ENCODE data around the gene ENTPD1. TPM values are rescaled to one million over a fixed set of nuclear protein-coding genes. Genes with fewer than 3 reads are reported as not detected.

The ENTPD1 gene
- total RNA-seq, 1 experiment from 2014 or later, result not detected

GRCh38 chr10:95835911-95836310 lies 79.9 kb downstream of the ENTPD1 start:
- POLR2A ChIA-PET (ENCODE audit: unreplicated experiment), result no interaction called here
- Histone ChIP-seq H3K27ac (no peak overlapping the region), H4K20me1 (ENCODE audit: insufficient read depth) (no peaks in the 10 kb centered on the region), H3K4me2 (no peak overlapping the region), H2AFZ (no peak overlapping the region), H3K9me2 (ENCODE audit: insufficient read depth) (no peaks in the 10 kb centered on the region), H3F3A (ENCODE audit: insufficient read depth, low read depth) (no peaks in the 10 kb centered on the region), H3K27me3 (ENCODE audit: insufficient read depth, low read depth) (no peaks in the 10 kb centered on the region), H3K9me3 (ENCODE audit: insufficient read depth, low read depth) (no peaks in the 10 kb centered on the region), H3K4me3 (no peak overlapping the region), H3K79me2 (ENCODE audit: low read depth) (no peaks in the 10 kb centered on the region), H3K4me1 (replicated peaks; ENCODE audit: insufficient read depth) (no peaks in the 10 kb centered on the region), H3K36me3 (ENCODE audit: low read depth) (no peaks in the 10 kb centered on the region)
- TF ChIP-seq CTCF (conservative IDR thresholded peaks at IDR 0.05) (no peak), EZH2 (IDR thresholded peaks at IDR 0.05; ENCODE audit: low read depth) (no peak)
- CTCF ChIA-PET, result no interaction called here
- no TSS peak for BruUV-seq (replicated peaks)
- DNase-seq, result no peak
- intact Hi-C loops (cut with micrococcal nuclease; ENCODE audit: unreplicated experiment), result loop anchor here (2.0 kb wide), 1 partner anchor 39 kb away; no protein-coding TSS in a partner anchor

- no peaks in the 10 kb centered on the region for H4K20me1 ChIP-seq (ENCODE audit: insufficient read depth)
- H3K36me3 ChIP-seq (ENCODE audit: low read depth), result no peaks in the 10 kb centered on the region
- no peaks in the 10 kb centered on the region for H3K79me2 ChIP-seq (ENCODE audit: low read depth)
- ChIA-PET CTCF (no interaction called here), POLR2A (ENCODE audit: unreplicated experiment) (no interaction called here)
- no peak for TF ChIP-seq EZH2 (IDR thresholded peaks at IDR 0.05; ENCODE audit: low read depth)
- TF ChIP-seq CTCF (conservative IDR thresholded peaks at IDR 0.05), result no peak
- no peaks in the 10 kb centered on the region for H3K9me3 ChIP-seq (ENCODE audit: insufficient read depth, low read depth)
- no peaks in the 10 kb centered on the region for H3F3A ChIP-seq (ENCODE audit: insufficient read depth, low read depth)
- H3K9me2 ChIP-seq (ENCODE audit: insufficient read depth), result no peaks in the 10 kb centered on the region
- BruUV-seq (replicated peaks), result no TSS peak
- no peaks in the 10 kb centered on the region for H3K4me1 ChIP-seq (replicated peaks; ENCODE audit: insufficient read depth)
- H2AFZ ChIP-seq, result no peak overlapping the region
- H3K27me3 ChIP-seq (ENCODE audit: insufficient read depth, low read depth), result no peaks in the 10 kb centered on the region
- intact Hi-C loops (cut with micrococcal nuclease; ENCODE audit: unreplicated experiment), result no loop called here
- no peak overlapping the region for H3K4me3 ChIP-seq
- H3K27ac ChIP-seq, result no peak overlapping the region
- no peak overlapping the region for H3K4me2 ChIP-seq
- no peak for DNase-seq
Observed at GRCh38 chr10:95836610-95837355, 80.8 kb downstream of the ENTPD1 start.

- POLR2A ChIA-PET (ENCODE audit: unreplicated experiment), result no interaction called here
- CTCF ChIA-PET, result no interaction called here
- H3K27ac ChIP-seq, result no peak overlapping the region
Observed at GRCh38 chr10:95837356-95837776, 81.4 kb downstream of the ENTPD1 start.

GRCh38 chr10:95837783-95838182 lies 81.8 kb downstream of the ENTPD1 start:
- Histone ChIP-seq H3K27ac (no peak overlapping the region), H3K4me1 (replicated peaks; ENCODE audit: insufficient read depth) (no peaks in the 10 kb centered on the region), H3K36me3 (ENCODE audit: low read depth) (no peaks in the 10 kb centered on the region), H3K4me2 (no peak overlapping the region), H4K20me1 (ENCODE audit: insufficient read depth) (no peaks in the 10 kb centered on the region), H3K79me2 (ENCODE audit: low read depth) (no peaks in the 10 kb centered on the region), H3F3A (ENCODE audit: insufficient read depth, low read depth) (no peaks in the 10 kb centered on the region), H3K4me3 (no peak overlapping the region), H3K9me3 (ENCODE audit: insufficient read depth, low read depth) (no peaks in the 10 kb centered on the region), H3K27me3 (ENCODE audit: insufficient read depth, low read depth) (no peaks in the 10 kb centered on the region), H2AFZ (no peak overlapping the region), H3K9me2 (ENCODE audit: insufficient read depth) (no peaks in the 10 kb centered on the region)
- TF ChIP-seq CTCF (conservative IDR thresholded peaks at IDR 0.05) (no peak), EZH2 (IDR thresholded peaks at IDR 0.05; ENCODE audit: low read depth) (no peak)
- ChIA-PET CTCF (no interaction called here), POLR2A (ENCODE audit: unreplicated experiment) (no interaction called here)
- no TSS peak for BruUV-seq (replicated peaks)
- intact Hi-C loops (cut with micrococcal nuclease; ENCODE audit: unreplicated experiment), result no loop called here
- no peak for DNase-seq

More at GRCh38 chr10:95837356-95837776, 81.4 kb downstream of the ENTPD1 start:
- H3K79me2 ChIP-seq (ENCODE audit: low read depth), result no peaks in the 10 kb centered on the region
- H3K4me2 ChIP-seq, result no peak overlapping the region
- H3F3A ChIP-seq (ENCODE audit: insufficient read depth, low read depth), result no peaks in the 10 kb centered on the region
- no peaks in the 10 kb centered on the region for H3K4me1 ChIP-seq (replicated peaks; ENCODE audit: insufficient read depth)
- H3K9me2 ChIP-seq (ENCODE audit: insufficient read depth), result no peaks in the 10 kb centered on the region
- no peaks in the 10 kb centered on the region for H3K9me3 ChIP-seq (ENCODE audit: insufficient read depth, low read depth)
- no TSS peak for BruUV-seq (replicated peaks)
- no peaks in the 10 kb centered on the region for H4K20me1 ChIP-seq (ENCODE audit: insufficient read depth)
- no peak overlapping the region for H3K4me3 ChIP-seq
- intact Hi-C loops (cut with micrococcal nuclease; ENCODE audit: unreplicated experiment), result no loop called here
- no peaks in the 10 kb centered on the region for H3K36me3 ChIP-seq (ENCODE audit: low read depth)
- DNase-seq, result no peak
- H3K27me3 ChIP-seq (ENCODE audit: insufficient read depth, low read depth), result no peaks in the 10 kb centered on the region
- H2AFZ ChIP-seq, result no peak overlapping the region
- TF ChIP-seq EZH2 (IDR thresholded peaks at IDR 0.05; ENCODE audit: low read depth), result no peak
